ENCODE data around the gene OSBPL10.

GRCh38 chr3:31947162-31947561 is 33.9 kb downstream of the OSBPL10 start:
- TF ChIP-seq, protein P1, sequence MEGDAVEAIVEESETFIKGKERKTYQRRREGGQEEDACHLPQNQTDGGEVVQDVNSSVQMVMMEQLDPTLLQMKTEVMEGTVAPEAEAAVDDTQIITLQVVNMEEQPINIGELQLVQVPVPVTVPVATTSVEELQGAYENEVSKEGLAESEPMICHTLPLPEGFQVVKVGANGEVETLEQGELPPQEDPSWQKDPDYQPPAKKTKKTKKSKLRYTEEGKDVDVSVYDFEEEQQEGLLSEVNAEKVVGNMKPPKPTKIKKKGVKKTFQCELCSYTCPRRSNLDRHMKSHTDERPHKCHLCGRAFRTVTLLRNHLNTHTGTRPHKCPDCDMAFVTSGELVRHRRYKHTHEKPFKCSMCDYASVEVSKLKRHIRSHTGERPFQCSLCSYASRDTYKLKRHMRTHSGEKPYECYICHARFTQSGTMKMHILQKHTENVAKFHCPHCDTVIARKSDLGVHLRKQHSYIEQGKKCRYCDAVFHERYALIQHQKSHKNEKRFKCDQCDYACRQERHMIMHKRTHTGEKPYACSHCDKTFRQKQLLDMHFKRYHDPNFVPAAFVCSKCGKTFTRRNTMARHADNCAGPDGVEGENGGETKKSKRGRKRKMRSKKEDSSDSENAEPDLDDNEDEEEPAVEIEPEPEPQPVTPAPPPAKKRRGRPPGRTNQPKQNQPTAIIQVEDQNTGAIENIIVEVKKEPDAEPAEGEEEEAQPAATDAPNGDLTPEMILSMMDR (conservative IDR thresholded peaks at IDR 0.05 in 1 of 2, IDR thresholded peaks at IDR 0.05 in 1 of 2; ENCODE audit: extremely low read depth in 1 of 2, insufficient read depth in 1 of 2, low read depth in 1 of 2, low read length in 2 of 2) = no peak
- TF ChIP-seq EZH2 (IDR thresholded peaks at IDR 0.05; ENCODE audit: borderline replicate concordance, low read length) = no peak

All from mammary epithelial cell (primary cell).